MM.1S (cell line): ENCODE results near the gene CCDC88A.

Experiments used
- DNase-seq: peaks from one replicate; pipeline ENCODE4 v3.0.0-alpha.2; 2015
- H2AFZ ChIP-seq: fragments of 300-600 bp; sonication (generic); 2 replicates; pipeline ENCODE4 v1.6.0; 2016; ENCODE audit warnings: antibody characterized with exemption, low read length
- H3F3A ChIP-seq: fragments of 300-600 bp; sonication (generic); 2 replicates; pipeline ENCODE4 v1.6.1; 2016; ENCODE audit warnings: mild to moderate bottlenecking, antibody characterized with exemption, low read length, moderate library complexity, mixed read lengths; ENCODE audit not compliant: insufficient read depth
- H3K27ac ChIP-seq: fragments of 300-600 bp; sonication (generic); 2 replicates; pipeline ENCODE4 v1.5.1; 2016; ENCODE audit warnings: mild to moderate bottlenecking, low read length
- H3K27me3 ChIP-seq: fragments of 300-600 bp; sonication (generic); replicated peaks from 2 replicates; pipeline ENCODE4 v1.6.0; 2016; ENCODE audit warnings: low read length; ENCODE audit not compliant: insufficient read depth
- H3K36me3 ChIP-seq: fragments of 300-600 bp; sonication (generic); replicated peaks from 2 replicates; pipeline ENCODE4 v1.6.1; 2016; ENCODE audit warnings: mild to moderate bottlenecking, low read length, mixed read lengths; ENCODE audit not compliant: insufficient read depth
- H3K4me1 ChIP-seq: fragments of 300-600 bp; sonication (generic); 2 replicates; pipeline ENCODE4 v1.6.1; 2016; ENCODE audit warnings: low read length, mixed read lengths
- H3K4me2 ChIP-seq: fragments of 300-600 bp; sonication (generic); 2 replicates; pipeline ENCODE4 v1.6.0; 2016; ENCODE audit warnings: low read depth, low read length
- H3K4me3 ChIP-seq: fragments of 300-600 bp; sonication (generic); 2 replicates; pipeline ENCODE4 v1.5.1; 2016; ENCODE audit warnings: low read length, mixed read lengths
- H3K79me2 ChIP-seq: fragments of 300-600 bp; sonication (generic); 2 replicates; pipeline ENCODE4 v1.6.1; 2016; ENCODE audit warnings: mixed run types, low read length, mixed read lengths
- H3K9ac ChIP-seq: fragments of 300-600 bp; sonication (generic); 2 replicates; pipeline ENCODE4 v1.6.1; 2016; ENCODE audit warnings: low read length, mixed read lengths
- H3K9me2 ChIP-seq: fragments of 300-600 bp; sonication (generic); replicated peaks from 2 replicates; pipeline ENCODE4 v1.6.1; 2016; ENCODE audit warnings: mild to moderate bottlenecking, low read length, mixed read lengths; ENCODE audit not compliant: insufficient read depth
- H3K9me3 ChIP-seq: fragments of 300-600 bp; sonication (generic); replicated peaks from 2 replicates; pipeline ENCODE4 v1.6.1; 2016; ENCODE audit warnings: mild to moderate bottlenecking, low read length, mixed read lengths; ENCODE audit not compliant: insufficient read depth
- H4K20me1 ChIP-seq: fragments of 300-600 bp; sonication (generic); 2 replicates; pipeline ENCODE4 v1.6.1; 2016; ENCODE audit warnings: mild to moderate bottlenecking, low read length, moderate library complexity, mixed read lengths; ENCODE audit not compliant: insufficient read depth
- EZH2 ChIP-seq: fragments of 300-600 bp; sonication (generic); optimal IDR thresholded peaks from 2 replicates; pipeline ENCODE3; 2017; ENCODE audit warnings: low read depth, mild to moderate bottlenecking, antibody characterized with exemption, low read length, mixed read lengths
- EZH2phosphoT487 ChIP-seq: fragments of 300-600 bp; sonication (generic); IDR thresholded peaks from 2 replicates; pipeline ENCODE4 v1.6.1; 2018; ENCODE audit warnings: antibody characterized with exemption, low read length
- TF ChIP-seq, protein P1 (sequence below): fragments of 300-600 bp; sonication (generic); IDR thresholded peaks from 2 replicates; pipeline ENCODE4 v1.5.1; 2016; ENCODE audit warnings: antibody characterized with exemption, low read length, mixed read lengths

Gene CCDC88A

DNA sequence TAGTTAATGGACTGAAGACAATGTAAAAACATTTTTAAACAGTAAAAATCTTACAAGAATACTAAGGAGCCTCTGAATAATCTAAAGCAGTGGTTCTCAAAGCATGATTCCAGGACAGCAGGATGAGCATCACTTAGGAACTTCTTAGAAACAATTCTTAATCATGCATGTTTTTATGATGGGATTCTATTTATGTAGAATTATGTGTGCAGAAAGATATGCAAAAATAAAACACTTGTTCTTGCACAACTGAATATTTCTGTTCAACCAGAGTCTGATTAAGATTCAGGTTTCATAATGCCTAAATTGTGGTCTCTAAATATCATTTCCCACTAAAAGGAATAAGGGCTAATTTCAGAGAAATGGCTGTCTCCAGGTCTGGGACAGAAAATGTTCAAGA lies 81.4 kb downstream of the CCDC88A start:
- Histone ChIP-seq H3K4me2 (no peak overlapping the region), H3K9me2 (no peaks in the 10 kb centered on the region), H3F3A (no peaks in the 10 kb centered on the region), H3K4me1 (no peaks in the 10 kb centered on the region), H3K79me2 (no peaks in the 10 kb centered on the region), H3K9me3 (no peaks in the 10 kb centered on the region), H3K4me3 (no peak overlapping the region), H2AFZ (no peak overlapping the region), H3K27me3 (no peaks in the 10 kb centered on the region), H3K36me3 (no peaks in the 10 kb centered on the region), H3K9ac (no peak overlapping the region), H4K20me1 (no peaks in the 10 kb centered on the region), H3K27ac (no peak overlapping the region)
- no peak for DNase-seq
- TF ChIP-seq EZH2phosphoT487: no peak
- TF ChIP-seq, protein P1, sequence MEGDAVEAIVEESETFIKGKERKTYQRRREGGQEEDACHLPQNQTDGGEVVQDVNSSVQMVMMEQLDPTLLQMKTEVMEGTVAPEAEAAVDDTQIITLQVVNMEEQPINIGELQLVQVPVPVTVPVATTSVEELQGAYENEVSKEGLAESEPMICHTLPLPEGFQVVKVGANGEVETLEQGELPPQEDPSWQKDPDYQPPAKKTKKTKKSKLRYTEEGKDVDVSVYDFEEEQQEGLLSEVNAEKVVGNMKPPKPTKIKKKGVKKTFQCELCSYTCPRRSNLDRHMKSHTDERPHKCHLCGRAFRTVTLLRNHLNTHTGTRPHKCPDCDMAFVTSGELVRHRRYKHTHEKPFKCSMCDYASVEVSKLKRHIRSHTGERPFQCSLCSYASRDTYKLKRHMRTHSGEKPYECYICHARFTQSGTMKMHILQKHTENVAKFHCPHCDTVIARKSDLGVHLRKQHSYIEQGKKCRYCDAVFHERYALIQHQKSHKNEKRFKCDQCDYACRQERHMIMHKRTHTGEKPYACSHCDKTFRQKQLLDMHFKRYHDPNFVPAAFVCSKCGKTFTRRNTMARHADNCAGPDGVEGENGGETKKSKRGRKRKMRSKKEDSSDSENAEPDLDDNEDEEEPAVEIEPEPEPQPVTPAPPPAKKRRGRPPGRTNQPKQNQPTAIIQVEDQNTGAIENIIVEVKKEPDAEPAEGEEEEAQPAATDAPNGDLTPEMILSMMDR: no peak

DNA sequence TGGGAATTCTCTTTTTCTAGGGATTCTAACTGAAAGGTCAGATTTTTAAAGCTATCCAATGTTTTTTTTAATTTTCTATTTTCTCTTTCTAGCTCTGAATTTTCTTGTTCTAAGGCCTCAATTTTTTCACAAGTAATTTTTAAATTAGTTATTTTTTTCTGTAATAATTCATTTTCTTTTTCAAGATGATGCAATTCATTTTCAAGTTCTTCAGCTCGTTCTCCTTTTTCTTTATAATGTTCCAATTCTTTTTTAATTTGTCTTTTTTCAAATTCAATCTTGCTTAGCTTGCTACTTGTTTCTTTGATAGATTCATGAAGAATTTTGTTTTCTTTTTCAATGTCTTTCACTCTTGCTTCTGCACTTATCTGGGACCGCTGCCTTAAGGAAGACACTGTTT lies 84.9 kb downstream of the CCDC88A start:
- no peaks in the 10 kb centered on the region for H3K9me2 ChIP-seq
- TF ChIP-seq EZH2phosphoT487 (no peak), EZH2 (no peak)
- TF ChIP-seq, protein P1: no peak
- no peaks in the 10 kb centered on the region for H4K20me1 ChIP-seq
- H3K4me2 ChIP-seq: no peak overlapping the region
- H3K9me3 ChIP-seq: no peaks in the 10 kb centered on the region
- H3K4me1 ChIP-seq: no peaks in the 10 kb centered on the region
- no peak overlapping the region for H3K27ac ChIP-seq
- no peaks in the 10 kb centered on the region for H3K36me3 ChIP-seq
- H3K9ac ChIP-seq: no peak overlapping the region
- H3K79me2 ChIP-seq: no peaks in the 10 kb centered on the region
- no peak for DNase-seq
- H3K27me3 ChIP-seq: no peaks in the 10 kb centered on the region
- H3K4me3 ChIP-seq: no peak overlapping the region
- H3F3A ChIP-seq: no peaks in the 10 kb centered on the region
- no peak overlapping the region for H2AFZ ChIP-seq

DNA sequence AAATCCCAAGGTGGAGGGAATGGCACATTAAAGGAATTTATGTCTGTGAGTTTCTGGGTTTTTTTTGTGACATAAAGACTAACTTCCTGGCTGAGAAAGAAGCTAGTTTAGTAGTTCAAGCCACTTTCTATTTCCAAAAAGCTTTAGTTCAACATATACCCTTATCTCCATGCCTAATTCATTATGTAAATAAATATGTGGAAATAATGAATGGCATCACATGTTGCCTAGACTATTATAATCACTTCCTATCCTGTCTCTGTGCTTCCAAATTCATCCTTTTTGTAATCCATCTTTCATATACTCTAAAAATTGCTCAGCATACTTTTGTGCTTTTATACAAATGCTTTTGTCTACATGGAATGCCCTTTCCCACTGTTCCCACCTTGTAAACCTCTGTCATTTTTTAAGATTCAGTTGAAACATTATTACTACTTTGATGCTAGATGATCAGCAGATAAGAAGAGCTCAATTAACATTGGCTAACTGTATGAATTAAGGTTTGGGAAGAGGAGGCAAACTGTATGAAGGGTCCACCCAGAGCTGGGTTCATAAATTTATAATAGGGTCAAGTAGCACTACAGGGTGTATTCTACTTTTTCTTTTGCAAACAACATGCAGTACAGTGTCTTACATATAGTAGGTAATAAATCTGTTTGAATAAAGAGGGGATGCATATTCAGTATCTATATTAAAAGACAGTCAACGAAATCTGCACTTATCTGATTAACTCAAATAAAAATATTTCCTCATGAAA lies 88.9 kb downstream of the CCDC88A start:
- Histone ChIP-seq H3K36me3 (no peaks in the 10 kb centered on the region), H3K27me3 (no peaks in the 10 kb centered on the region), H3K4me3 (no peak overlapping the region), H2AFZ (no peak overlapping the region), H3K4me1 (no peaks in the 10 kb centered on the region), H3F3A (no peaks in the 10 kb centered on the region), H3K27ac (no peak overlapping the region), H3K79me2 (no peaks in the 10 kb centered on the region), H3K4me2 (no peak overlapping the region), H3K9ac (no peak overlapping the region), H4K20me1 (no peaks in the 10 kb centered on the region), H3K9me3 (no peaks in the 10 kb centered on the region), H3K9me2 (no peaks in the 10 kb centered on the region)
- DNase-seq: no peak
- TF ChIP-seq EZH2phosphoT487 (no peak), EZH2 (no peak)
- TF ChIP-seq, protein P1: no peak
